Measurements from ENCODE around the gene STXBP2.

STXBP2 gene

DNA sequence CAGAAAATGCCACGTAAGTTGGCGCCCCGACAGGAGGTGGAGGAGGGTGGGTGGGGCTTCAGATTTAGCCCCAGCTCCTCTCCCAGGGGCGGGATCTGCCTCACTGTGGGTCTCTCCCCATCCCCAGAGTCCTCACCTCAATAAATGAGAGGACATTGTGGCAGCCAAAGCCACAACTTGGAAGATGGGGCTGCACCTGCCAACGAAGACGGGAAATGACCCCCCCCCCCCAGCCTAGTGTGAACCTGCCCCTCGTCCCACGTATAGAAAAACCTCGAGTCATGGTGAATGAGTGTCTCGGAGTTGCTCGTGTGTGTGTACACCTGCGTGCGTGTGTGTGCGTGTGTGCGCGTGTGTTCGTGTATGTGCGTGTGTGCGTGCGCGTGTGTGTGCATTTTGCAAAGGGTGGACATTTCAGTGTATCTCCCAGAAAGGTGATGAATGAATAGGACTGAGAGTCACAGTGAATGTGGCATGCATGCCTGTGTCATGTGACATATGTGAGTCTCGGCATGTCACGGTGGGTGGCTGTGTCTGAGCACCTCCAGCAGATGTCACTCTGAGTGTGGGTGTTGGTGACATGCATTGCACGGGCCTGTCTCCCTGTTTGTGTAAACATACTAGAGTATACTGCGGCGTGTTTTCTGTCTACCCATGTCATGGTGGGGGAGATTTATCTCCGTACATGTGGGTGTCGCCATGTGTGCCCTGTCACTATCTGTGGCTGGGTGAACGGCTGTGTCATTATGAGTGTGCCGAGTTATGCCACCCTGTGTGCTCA is 42.3 kb downstream of the STXBP2 start:
- no peak overlapping the region for H3K4me3 ChIP-seq (ENCODE audit: low read length)
- no peak overlapping the region for H3K9ac ChIP-seq (ENCODE audit: low read length)
- H3K9me3 ChIP-seq (ENCODE audit: control insufficient read depth, low read length), result no peaks in the 10 kb centered on the region
- H3K4me1 ChIP-seq (ENCODE audit: control insufficient read depth, insufficient read depth, low read length), result peaks cover 6% of the 10 kb centered on the region
- DNase-seq (ENCODE audit: low read depth), result no peak
- H3K36me3 ChIP-seq (ENCODE audit: control insufficient read depth, insufficient read depth, low read length, severe bottlenecking), result peaks cover 14% of the 10 kb centered on the region
- peaks cover 37% of the 10 kb centered on the region for H3K27me3 ChIP-seq (replicated peaks; ENCODE audit: control insufficient read depth, insufficient read depth, low read length)

DNA sequence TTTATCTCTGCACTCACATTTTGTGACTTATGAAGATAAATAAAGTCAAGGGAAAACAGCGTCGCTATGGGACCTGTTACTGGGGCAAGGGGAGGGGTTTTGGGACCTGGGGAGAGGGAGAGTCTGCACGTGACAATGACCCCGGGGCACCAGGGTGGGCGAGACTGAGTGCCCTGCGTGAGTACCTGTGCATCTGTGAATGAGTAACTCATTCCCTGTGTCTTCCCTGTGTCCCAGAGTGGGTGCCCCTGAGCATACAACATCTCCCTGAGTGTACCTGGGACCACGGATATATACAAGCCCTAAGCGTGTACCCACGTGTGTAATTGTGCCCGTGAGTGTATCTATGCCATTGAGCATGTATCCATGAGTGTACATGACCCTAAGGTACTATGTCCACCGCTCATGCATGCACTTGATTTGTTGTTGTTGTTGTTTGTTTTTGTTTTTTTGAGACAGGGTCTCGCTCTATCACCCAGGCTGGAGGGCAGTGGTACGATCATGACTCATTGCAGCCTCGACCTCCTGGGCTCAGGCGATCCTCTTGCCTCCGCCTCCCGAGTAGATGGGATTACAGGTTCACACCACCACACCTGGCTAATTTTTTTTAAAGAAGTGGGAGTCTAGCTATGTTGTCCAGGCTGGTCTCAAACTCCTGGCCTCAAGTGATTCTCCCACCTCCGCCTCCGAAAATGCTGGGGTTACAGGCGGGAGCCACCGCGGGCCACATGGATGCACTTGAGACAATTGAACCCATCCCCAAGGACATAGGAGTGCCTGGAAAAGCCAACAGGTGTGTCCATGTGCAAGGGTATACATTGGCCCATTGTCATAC is 43.1 kb downstream of the STXBP2 start:
- Histone ChIP-seq H3K4me3 (ENCODE audit: low read length) (peak overlapping the region; percentile 95), H3K36me3 (ENCODE audit: control insufficient read depth, insufficient read depth, low read length, severe bottlenecking) (peaks cover 14% of the 10 kb centered on the region), H3K4me1 (ENCODE audit: control insufficient read depth, insufficient read depth, low read length) (peaks cover 6% of the 10 kb centered on the region), H3K9ac (ENCODE audit: low read length) (peak overlapping the region; percentile 99), H3K27me3 (replicated peaks; ENCODE audit: control insufficient read depth, insufficient read depth, low read length) (peaks cover 37% of the 10 kb centered on the region), H3K9me3 (ENCODE audit: control insufficient read depth, low read length) (no peaks in the 10 kb centered on the region)
- no peak for DNase-seq (ENCODE audit: low read depth)

- peaks cover 6% of the 10 kb centered on the region for H3K4me1 ChIP-seq (ENCODE audit: control insufficient read depth, insufficient read depth, low read length)
- H3K9me3 ChIP-seq (ENCODE audit: control insufficient read depth, low read length), result no peaks in the 10 kb centered on the region
- peaks cover 14% of the 10 kb centered on the region for H3K36me3 ChIP-seq (ENCODE audit: control insufficient read depth, insufficient read depth, low read length, severe bottlenecking)
- peaks cover 36% of the 10 kb centered on the region for H3K27me3 ChIP-seq (replicated peaks; ENCODE audit: control insufficient read depth, insufficient read depth, low read length)
- peak within 1 kb of the TSS; percentile 95 for H3K4me3 ChIP-seq (ENCODE audit: low read length)
- DNase-seq (ENCODE audit: low read depth), result peak; percentile 93
- peak within 1 kb of the TSS; percentile 99 for H3K9ac ChIP-seq (ENCODE audit: low read length)
These were observed 43.9 kb downstream of the STXBP2 start, which contains the start of gene TRAPPC5 for GRCh38 chr19:7680606-7681339. TSS of gene TRAPPC5 (plus strand) at chr19:7680833. CDS start at chr19:7682254, 1,421 bp downstream.

- peak overlapping the region; percentile 95 for H3K4me3 ChIP-seq (ENCODE audit: low read length)
These were observed 44.6 kb downstream of the STXBP2 start for GRCh38 chr19:7681340-7682174.

GRCh38 chr19:7682175-7682855 is 45.4 kb downstream of the STXBP2 start:
- H3K9ac ChIP-seq (ENCODE audit: low read length), result peak overlapping the region; percentile 99
- peak overlapping the region; percentile 95 for H3K4me3 ChIP-seq (ENCODE audit: low read length)
- no peaks in the 10 kb centered on the region for H3K9me3 ChIP-seq (ENCODE audit: control insufficient read depth, low read length)
- H3K27me3 ChIP-seq (replicated peaks; ENCODE audit: control insufficient read depth, insufficient read depth, low read length), result peaks cover 24% of the 10 kb centered on the region
- peaks cover 14% of the 10 kb centered on the region for H3K36me3 ChIP-seq (ENCODE audit: control insufficient read depth, insufficient read depth, low read length, severe bottlenecking)
- H3K4me1 ChIP-seq (ENCODE audit: control insufficient read depth, insufficient read depth, low read length), result peaks cover 6% of the 10 kb centered on the region
- no peak for DNase-seq (ENCODE audit: low read depth)

More at GRCh38 chr19:7681340-7682174, 44.6 kb downstream of the STXBP2 start:
- H3K27me3 ChIP-seq (replicated peaks; ENCODE audit: control insufficient read depth, insufficient read depth, low read length), result peaks cover 31% of the 10 kb centered on the region
- H3K4me1 ChIP-seq (ENCODE audit: control insufficient read depth, insufficient read depth, low read length), result peaks cover 6% of the 10 kb centered on the region
- no peaks in the 10 kb centered on the region for H3K9me3 ChIP-seq (ENCODE audit: control insufficient read depth, low read length)
- H3K9ac ChIP-seq (ENCODE audit: low read length), result peak overlapping the region; percentile 99
- DNase-seq (ENCODE audit: low read depth), result peak; percentile 93
- H3K36me3 ChIP-seq (ENCODE audit: control insufficient read depth, insufficient read depth, low read length, severe bottlenecking), result peaks cover 14% of the 10 kb centered on the region

- no peak overlapping the region for H3K4me3 ChIP-seq (ENCODE audit: low read length)
- peak; percentile 12 for DNase-seq (ENCODE audit: low read depth)
- no peaks in the 10 kb centered on the region for H3K27me3 ChIP-seq (replicated peaks; ENCODE audit: control insufficient read depth, insufficient read depth, low read length)
- peaks cover 14% of the 10 kb centered on the region for H3K36me3 ChIP-seq (ENCODE audit: control insufficient read depth, insufficient read depth, low read length, severe bottlenecking)
- no peak overlapping the region for H3K9ac ChIP-seq (ENCODE audit: low read length)
- H3K4me1 ChIP-seq (ENCODE audit: control insufficient read depth, insufficient read depth, low read length), result peaks cover 6% of the 10 kb centered on the region
- H3K9me3 ChIP-seq (ENCODE audit: control insufficient read depth, low read length), result no peaks in the 10 kb centered on the region
These were observed 48.9 kb downstream of the STXBP2 start for GRCh38 chr19:7685546-7686445.

DNA sequence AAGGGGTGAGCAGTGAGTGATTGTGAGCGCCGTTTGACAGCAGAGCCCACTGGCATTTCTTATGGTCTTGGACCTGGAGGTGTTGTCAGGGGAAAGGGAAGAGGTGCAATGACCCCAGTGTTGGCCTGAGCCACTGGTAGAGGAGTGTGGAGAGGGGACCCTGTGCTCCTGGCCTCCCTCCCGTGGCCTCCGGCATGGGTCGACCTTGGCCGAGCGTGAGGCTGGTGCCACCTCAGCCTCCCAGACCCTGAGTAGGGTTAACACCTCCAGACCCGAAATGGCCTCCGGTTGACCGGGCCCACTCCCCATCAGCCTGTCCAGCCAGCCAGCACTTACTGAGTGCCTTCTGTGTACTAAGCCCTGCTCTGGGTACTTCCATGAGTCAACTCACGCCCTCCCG is 50.3 kb downstream of the STXBP2 start:
- H3K4me1 ChIP-seq (ENCODE audit: control insufficient read depth, insufficient read depth, low read length), result peaks cover under 1% of the 10 kb centered on the region
- no peak overlapping the region for H3K4me3 ChIP-seq (ENCODE audit: low read length)
- no peak overlapping the region for H3K9ac ChIP-seq (ENCODE audit: low read length)
- no peak for DNase-seq (ENCODE audit: low read depth)
- peaks cover 8% of the 10 kb centered on the region for H3K9me3 ChIP-seq (ENCODE audit: control insufficient read depth, low read length)
- H3K27me3 ChIP-seq (replicated peaks; ENCODE audit: control insufficient read depth, insufficient read depth, low read length), result peaks cover 5% of the 10 kb centered on the region
- peaks cover 14% of the 10 kb centered on the region for H3K36me3 ChIP-seq (ENCODE audit: control insufficient read depth, insufficient read depth, low read length, severe bottlenecking)

GRCh38 chr19:7689165-7689564 is 52.3 kb downstream of the STXBP2 start:
- no peak overlapping the region for H3K4me3 ChIP-seq (ENCODE audit: low read length)
- no peaks in the 10 kb centered on the region for H3K4me1 ChIP-seq (ENCODE audit: control insufficient read depth, insufficient read depth, low read length)
- H3K36me3 ChIP-seq (ENCODE audit: control insufficient read depth, insufficient read depth, low read length, severe bottlenecking), result no peaks in the 10 kb centered on the region
- H3K9ac ChIP-seq (ENCODE audit: low read length), result no peak overlapping the region
- peaks cover 8% of the 10 kb centered on the region for H3K9me3 ChIP-seq (ENCODE audit: control insufficient read depth, low read length)
- peaks cover 5% of the 10 kb centered on the region for H3K27me3 ChIP-seq (replicated peaks; ENCODE audit: control insufficient read depth, insufficient read depth, low read length)
- DNase-seq (ENCODE audit: low read depth), result no peak

DNA sequence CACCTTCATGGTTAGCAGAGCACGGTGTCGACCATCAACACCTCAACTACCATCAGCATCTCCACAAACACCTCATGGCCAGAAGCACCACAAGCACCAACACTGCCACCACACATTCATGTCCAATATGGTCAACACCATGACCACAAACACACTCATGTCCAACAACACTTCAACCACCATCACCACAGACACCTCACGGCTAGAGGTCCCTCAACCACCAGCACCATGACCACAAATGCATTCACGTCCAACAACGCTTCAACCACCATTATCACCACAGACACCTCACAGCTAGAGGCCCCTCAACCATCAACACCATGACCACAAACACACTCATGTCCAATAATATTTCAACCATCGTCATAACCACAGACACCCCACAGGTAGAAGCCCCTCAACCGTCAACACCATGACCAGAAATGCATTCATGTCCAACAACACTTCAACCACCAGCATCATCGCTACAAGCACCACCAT is 53.9 kb downstream of the STXBP2 start:
- Histone ChIP-seq H3K9me3 (ENCODE audit: control insufficient read depth, low read length) (peaks cover 8% of the 10 kb centered on the region), H3K27me3 (replicated peaks; ENCODE audit: control insufficient read depth, insufficient read depth, low read length) (peaks cover 14% of the 10 kb centered on the region), H3K36me3 (ENCODE audit: control insufficient read depth, insufficient read depth, low read length, severe bottlenecking) (no peaks in the 10 kb centered on the region), H3K9ac (ENCODE audit: low read length) (no peak overlapping the region), H3K4me3 (ENCODE audit: low read length) (no peak overlapping the region), H3K4me1 (ENCODE audit: control insufficient read depth, insufficient read depth, low read length) (no peaks in the 10 kb centered on the region)
- DNase-seq (ENCODE audit: low read depth), result no peak

Data from adipocyte (in vitro differentiated cells).